GM12892 (cell line): ENCODE results near the gene LMTK3.

Source experiments
- POLR2A ChIP-seq: IDR thresholded peaks from 2 replicates; pipeline ENCODE4 v1.6.1; 2011; ENCODE audit warnings: low read depth, low read length, control low read depth
- POLR2AphosphoS5 ChIP-seq: IDR thresholded peaks from 2 replicates; pipeline ENCODE4 v1.6.1; 2011; ENCODE audit warnings: low read depth, low read length, control low read depth

DNA sequence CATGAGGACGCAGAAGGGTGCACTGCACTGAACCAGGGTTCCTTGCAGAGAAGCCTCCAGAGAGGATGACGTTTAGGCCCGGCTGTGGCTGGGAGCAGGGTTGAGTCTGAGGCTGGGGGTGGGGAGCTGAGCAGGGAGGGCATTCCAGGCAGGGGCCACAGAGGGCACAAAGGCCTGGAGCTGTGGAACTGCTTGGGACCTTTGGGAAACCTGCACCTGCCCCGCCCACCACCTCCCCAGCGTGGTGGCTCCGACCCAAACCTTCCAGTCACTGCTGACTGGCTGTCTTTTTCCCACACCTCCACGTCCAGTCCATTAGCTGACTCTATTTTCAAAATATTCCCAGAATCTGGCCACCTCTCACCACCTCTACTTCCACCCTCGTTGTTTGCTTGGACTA lies 4.9 kb upstream of the LMTK3 start:
- TF ChIP-seq POLR2A (no peak), POLR2AphosphoS5 (no peak)
